GM23338 (cell line): ENCODE results near the gene TMEM123.

Source experiments
- CREB1 ChIP-seq: fragments of 250-450 bp; sonication (Bioruptor Pico); IDR thresholded peaks from 2 replicates; pipeline ENCODE4 v1.5.0; 2020; ENCODE audit warnings: low read depth, mild to moderate bottlenecking, moderate library complexity
- EZH2 ChIP-seq: fragments of 200-600 bp; sonication (generic); IDR thresholded peaks from one replicate; pipeline ENCODE4 v1.8.0; 2017; ENCODE audit warnings: antibody characterized with exemption, mild to moderate bottlenecking, low read depth; ENCODE audit not compliant: unreplicated experiment
- JUNB ChIP-seq: IDR thresholded peaks from one replicate; pipeline ENCODE4 v1.6.1; 2016; ENCODE audit warnings: antibody characterized with exemption; ENCODE audit not compliant: unreplicated experiment
- POLR2AphosphoS5 ChIP-seq: IDR thresholded peaks from 2 replicates; pipeline ENCODE4 v1.6.1; 2016; ENCODE audit warnings: antibody characterized with exemption, low read depth
- TF ChIP-seq, protein P1 (sequence below), 2 experiments: fragments of 200-600 bp in 1 of 2; sonication (generic) in 1 of 2; conservative IDR thresholded peaks; 2 replicates each; pipeline versions ENCODE4 v1.5.1 to v1.6.1; 2016 to 2017; ENCODE audit warnings: antibody characterized with exemption in 2 of 2, low read depth in 2 of 2, mild to moderate bottlenecking in 2 of 2, moderate library complexity in 1 of 2
- TF ChIP-seq, protein P2 (sequence below): IDR thresholded peaks from one replicate; pipeline ENCODE4 v1.6.1; 2018; ENCODE audit warnings: antibody characterized with exemption; ENCODE audit not compliant: unreplicated experiment
- TF ChIP-seq, protein P3 (sequence below): IDR thresholded peaks from 2 replicates; pipeline ENCODE4 v1.6.1; 2016; ENCODE audit warnings: antibody characterized with exemption

DNA sequence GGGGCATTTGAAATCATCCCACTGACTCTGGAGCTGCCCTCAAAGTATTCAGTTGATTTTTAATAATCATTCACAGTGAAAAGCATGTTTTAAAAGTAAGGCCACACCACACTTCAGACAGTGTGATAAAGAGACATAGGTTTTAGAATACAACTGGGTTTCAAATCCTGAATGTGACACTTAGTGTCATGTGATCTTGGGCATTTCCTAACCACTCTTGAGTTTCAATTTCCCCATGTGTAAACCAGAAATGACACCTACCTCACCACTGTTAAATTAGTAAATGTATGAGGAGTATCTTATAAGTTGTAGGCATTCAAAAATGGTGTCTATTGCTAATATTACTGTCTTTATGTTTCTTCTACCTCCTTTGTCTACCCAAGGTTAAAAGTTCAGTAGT lies 5.4 kb downstream of the TMEM123 start:
- TF ChIP-seq, protein P1, sequence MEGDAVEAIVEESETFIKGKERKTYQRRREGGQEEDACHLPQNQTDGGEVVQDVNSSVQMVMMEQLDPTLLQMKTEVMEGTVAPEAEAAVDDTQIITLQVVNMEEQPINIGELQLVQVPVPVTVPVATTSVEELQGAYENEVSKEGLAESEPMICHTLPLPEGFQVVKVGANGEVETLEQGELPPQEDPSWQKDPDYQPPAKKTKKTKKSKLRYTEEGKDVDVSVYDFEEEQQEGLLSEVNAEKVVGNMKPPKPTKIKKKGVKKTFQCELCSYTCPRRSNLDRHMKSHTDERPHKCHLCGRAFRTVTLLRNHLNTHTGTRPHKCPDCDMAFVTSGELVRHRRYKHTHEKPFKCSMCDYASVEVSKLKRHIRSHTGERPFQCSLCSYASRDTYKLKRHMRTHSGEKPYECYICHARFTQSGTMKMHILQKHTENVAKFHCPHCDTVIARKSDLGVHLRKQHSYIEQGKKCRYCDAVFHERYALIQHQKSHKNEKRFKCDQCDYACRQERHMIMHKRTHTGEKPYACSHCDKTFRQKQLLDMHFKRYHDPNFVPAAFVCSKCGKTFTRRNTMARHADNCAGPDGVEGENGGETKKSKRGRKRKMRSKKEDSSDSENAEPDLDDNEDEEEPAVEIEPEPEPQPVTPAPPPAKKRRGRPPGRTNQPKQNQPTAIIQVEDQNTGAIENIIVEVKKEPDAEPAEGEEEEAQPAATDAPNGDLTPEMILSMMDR (conservative IDR thresholded peaks at IDR 0.05; ENCODE audit: low read depth in 2 of 2) = no peak
- TF ChIP-seq EZH2 (no peak), POLR2AphosphoS5 (no peak), CREB1 (no peak), JUNB (no peak)
- TF ChIP-seq, protein P2, sequence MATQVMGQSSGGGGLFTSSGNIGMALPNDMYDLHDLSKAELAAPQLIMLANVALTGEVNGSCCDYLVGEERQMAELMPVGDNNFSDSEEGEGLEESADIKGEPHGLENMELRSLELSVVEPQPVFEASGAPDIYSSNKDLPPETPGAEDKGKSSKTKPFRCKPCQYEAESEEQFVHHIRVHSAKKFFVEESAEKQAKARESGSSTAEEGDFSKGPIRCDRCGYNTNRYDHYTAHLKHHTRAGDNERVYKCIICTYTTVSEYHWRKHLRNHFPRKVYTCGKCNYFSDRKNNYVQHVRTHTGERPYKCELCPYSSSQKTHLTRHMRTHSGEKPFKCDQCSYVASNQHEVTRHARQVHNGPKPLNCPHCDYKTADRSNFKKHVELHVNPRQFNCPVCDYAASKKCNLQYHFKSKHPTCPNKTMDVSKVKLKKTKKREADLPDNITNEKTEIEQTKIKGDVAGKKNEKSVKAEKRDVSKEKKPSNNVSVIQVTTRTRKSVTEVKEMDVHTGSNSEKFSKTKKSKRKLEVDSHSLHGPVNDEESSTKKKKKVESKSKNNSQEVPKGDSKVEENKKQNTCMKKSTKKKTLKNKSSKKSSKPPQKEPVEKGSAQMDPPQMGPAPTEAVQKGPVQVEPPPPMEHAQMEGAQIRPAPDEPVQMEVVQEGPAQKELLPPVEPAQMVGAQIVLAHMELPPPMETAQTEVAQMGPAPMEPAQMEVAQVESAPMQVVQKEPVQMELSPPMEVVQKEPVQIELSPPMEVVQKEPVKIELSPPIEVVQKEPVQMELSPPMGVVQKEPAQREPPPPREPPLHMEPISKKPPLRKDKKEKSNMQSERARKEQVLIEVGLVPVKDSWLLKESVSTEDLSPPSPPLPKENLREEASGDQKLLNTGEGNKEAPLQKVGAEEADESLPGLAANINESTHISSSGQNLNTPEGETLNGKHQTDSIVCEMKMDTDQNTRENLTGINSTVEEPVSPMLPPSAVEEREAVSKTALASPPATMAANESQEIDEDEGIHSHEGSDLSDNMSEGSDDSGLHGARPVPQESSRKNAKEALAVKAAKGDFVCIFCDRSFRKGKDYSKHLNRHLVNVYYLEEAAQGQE = no peak
- TF ChIP-seq, protein P3, sequence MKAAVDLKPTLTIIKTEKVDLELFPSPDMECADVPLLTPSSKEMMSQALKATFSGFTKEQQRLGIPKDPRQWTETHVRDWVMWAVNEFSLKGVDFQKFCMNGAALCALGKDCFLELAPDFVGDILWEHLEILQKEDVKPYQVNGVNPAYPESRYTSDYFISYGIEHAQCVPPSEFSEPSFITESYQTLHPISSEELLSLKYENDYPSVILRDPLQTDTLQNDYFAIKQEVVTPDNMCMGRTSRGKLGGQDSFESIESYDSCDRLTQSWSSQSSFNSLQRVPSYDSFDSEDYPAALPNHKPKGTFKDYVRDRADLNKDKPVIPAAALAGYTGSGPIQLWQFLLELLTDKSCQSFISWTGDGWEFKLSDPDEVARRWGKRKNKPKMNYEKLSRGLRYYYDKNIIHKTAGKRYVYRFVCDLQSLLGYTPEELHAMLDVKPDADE = no peak
